GM12872 (cell line): Measurements from ENCODE around the gene ANKRD13C.

ENCODE experiments used
- CTCF ChIP-seq: IDR thresholded peaks from 3 replicates; pipeline ENCODE4 v1.5.1; 2011; ENCODE audit warnings: low read depth, mild to moderate bottlenecking, low read length, moderate library complexity; ENCODE audit not compliant: insufficient read depth

ANKRD13C gene

GRCh38 chr1:70353044-70353443 is 1.5 kb downstream of the ANKRD13C start:
- TF ChIP-seq CTCF, result no peak

- TF ChIP-seq CTCF, result no peak
Observed at GRCh38 chr1:70348399-70349165, 5.9 kb downstream of the ANKRD13C start.

GRCh38 chr1:70336050-70336449 is 18.5 kb downstream of the ANKRD13C start:
- no peak for TF ChIP-seq CTCF

- TF ChIP-seq CTCF, result no peak
Observed at GRCh38 chr1:70334436-70334835, 20.1 kb downstream of the ANKRD13C start.

GRCh38 chr1:70333245-70333644 is 21.3 kb downstream of the ANKRD13C start:
- no peak for TF ChIP-seq CTCF

- TF ChIP-seq CTCF, result no peak
Observed at GRCh38 chr1:70331962-70332361, 22.6 kb downstream of the ANKRD13C start.

GRCh38 chr1:70327306-70328076 is 27.0 kb downstream of the ANKRD13C start:
- TF ChIP-seq CTCF, result no peak
